Endothelial cell of umbilical vein (primary cell): ENCODE results near the gene FUT2.

Source experiments
- CTCF ChIP-seq, 2 donors: IDR thresholded peaks; 1 replicate in 1 of 2; 2 replicates in 1 of 2; pipeline ENCODE4 v1.5.1; 2011; ENCODE audit warnings: low read length in 2 of 2, mild to moderate bottlenecking in 2 of 2, moderate library complexity in 2 of 2, control low read depth in 1 of 2, inconsistent platforms in 1 of 2, low read depth in 1 of 2; ENCODE audit not compliant: insufficient read depth in 1 of 2; ENCODE audit errors: extremely low read depth in 1 of 2
- EZH2 ChIP-seq: IDR thresholded peaks from 2 replicates; pipeline ENCODE4 v1.6.1; 2012; ENCODE audit warnings: borderline replicate concordance, low read depth, mild to moderate bottlenecking, moderate library complexity, low read length, inconsistent platforms; ENCODE audit not compliant: severe bottlenecking

- no peak for TF ChIP-seq CTCF (IDR thresholded peaks at IDR 0.05; ENCODE audit: extremely low read depth in 1 of 2, insufficient read depth in 1 of 2, low read depth in 1 of 2, low read length in 2 of 2)
- no peak for TF ChIP-seq EZH2
Measured at GRCh38 chr19:48681127-48681470, 14.7 kb upstream of the FUT2 start.
